Bronchial epithelial cell (primary cell): ENCODE data around the gene ARL5A. TPM values are rescaled to one million over a fixed set of nuclear protein-coding genes. Genes with fewer than 3 reads are reported as not detected.

Experiments
- DNase-seq: peaks from one replicate; pipeline ENCODE4 v3.0.0-alpha.2; 2010; ENCODE audit warnings: low read depth
- FAIRE-seq: peaks from 2 replicates; lab custom pipeline; 2011; peaks lifted over from hg19 to GRCh38; lab: Jason Lieb, UNC
- H3K27me3 ChIP-seq: 2 replicates; pipeline ENCODE4 v1.5.1; 2011; ENCODE audit warnings: low read length; ENCODE audit not compliant: control insufficient read depth, insufficient read depth
- H3K36me3 ChIP-seq: 2 replicates; pipeline ENCODE4 v1.5.1; 2011; ENCODE audit warnings: low read length; ENCODE audit not compliant: control insufficient read depth, insufficient read depth
- H3K4me3 ChIP-seq: 2 replicates; pipeline ENCODE4 v1.5.1; 2011; ENCODE audit warnings: mild to moderate bottlenecking, low read depth, low read length, control low read depth
- total RNA-seq: library from RNA; depleted of rRNA; stranded (reverse); fragments of >200 nt; gene quantifications from 2 replicates; pipeline ENCODE4 v1.2.1, GENCODE V29; 2014
- TF ChIP-seq, protein P1 (sequence below): IDR thresholded peaks from 2 replicates; pipeline ENCODE4 v1.5.1; 2011; ENCODE audit warnings: mild to moderate bottlenecking, moderate library complexity, low read length, control low read depth, inconsistent platforms; ENCODE audit not compliant: insufficient read depth, severe bottlenecking

Gene ARL5A
- total RNA-seq, 1 donor from 2014 or later, result 66.6 TPM

DNA sequence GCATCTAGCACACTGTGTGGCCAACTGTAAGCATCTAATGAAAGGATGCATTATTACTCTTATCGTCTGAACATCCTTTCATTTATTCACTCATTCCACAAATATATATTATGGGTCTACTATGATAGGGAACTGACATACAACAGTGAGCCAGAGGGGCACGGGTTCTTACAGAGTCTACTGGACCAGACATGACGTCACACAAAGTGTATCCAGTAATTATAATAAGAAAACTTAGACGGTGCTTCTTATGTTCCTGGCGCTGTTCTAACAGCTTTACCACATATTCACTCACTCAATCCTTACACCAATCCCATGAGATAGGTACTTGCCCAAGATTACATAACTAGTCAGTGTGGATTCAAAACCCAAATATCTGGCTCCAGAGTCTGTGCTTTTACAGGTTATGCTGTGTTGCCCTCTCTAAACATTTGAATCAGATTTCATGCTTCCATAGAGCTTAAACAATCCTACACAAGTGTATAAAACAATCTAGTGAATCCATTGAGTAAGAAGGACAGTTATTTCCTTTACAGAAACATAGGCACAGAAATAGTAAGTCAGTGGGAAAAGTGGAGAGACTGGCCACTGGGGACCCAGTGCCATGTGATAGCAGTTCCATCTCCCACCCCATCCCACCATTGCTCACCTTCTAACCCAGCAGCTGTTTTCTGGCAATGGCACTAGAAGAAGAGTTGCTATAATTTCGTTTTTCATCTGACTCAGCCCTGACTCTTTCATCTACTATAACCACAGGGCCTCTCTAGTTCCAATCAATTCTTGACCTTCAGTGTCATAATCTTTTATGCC, 24.2 kb upstream of the ARL5A start:
- DNase-seq (no peak), FAIRE-seq (no peak)
- Histone ChIP-seq H3K4me3 (no peak overlapping the region), H3K36me3 (no peaks in the 10 kb centered on the region), H3K27me3 (no peaks in the 10 kb centered on the region)
- TF ChIP-seq, protein P1, sequence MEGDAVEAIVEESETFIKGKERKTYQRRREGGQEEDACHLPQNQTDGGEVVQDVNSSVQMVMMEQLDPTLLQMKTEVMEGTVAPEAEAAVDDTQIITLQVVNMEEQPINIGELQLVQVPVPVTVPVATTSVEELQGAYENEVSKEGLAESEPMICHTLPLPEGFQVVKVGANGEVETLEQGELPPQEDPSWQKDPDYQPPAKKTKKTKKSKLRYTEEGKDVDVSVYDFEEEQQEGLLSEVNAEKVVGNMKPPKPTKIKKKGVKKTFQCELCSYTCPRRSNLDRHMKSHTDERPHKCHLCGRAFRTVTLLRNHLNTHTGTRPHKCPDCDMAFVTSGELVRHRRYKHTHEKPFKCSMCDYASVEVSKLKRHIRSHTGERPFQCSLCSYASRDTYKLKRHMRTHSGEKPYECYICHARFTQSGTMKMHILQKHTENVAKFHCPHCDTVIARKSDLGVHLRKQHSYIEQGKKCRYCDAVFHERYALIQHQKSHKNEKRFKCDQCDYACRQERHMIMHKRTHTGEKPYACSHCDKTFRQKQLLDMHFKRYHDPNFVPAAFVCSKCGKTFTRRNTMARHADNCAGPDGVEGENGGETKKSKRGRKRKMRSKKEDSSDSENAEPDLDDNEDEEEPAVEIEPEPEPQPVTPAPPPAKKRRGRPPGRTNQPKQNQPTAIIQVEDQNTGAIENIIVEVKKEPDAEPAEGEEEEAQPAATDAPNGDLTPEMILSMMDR, result no peak

DNA sequence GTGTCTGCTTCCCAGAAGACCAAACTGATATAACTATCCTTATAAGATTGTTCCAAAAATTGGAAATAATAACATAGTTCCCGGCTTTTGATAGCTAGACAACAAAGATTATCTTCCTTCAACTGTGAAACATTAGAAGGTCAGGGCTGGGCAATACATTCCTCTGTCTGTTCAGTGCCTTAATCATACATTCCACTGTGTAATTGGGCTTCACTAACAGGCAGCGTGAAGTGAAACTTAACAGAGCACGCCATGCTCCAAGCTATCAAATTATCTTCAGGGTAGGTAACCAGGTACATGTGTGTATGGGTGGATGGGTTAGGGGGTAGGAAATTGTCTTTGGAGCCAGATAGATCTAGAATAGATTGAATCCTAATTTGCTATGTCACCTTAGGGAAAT, 23.5 kb upstream of the ARL5A start:
- FAIRE-seq (no peak), DNase-seq (peak; percentile 62)
- H3K4me3 ChIP-seq, result no peak overlapping the region
- no peaks in the 10 kb centered on the region for H3K27me3 ChIP-seq
- TF ChIP-seq, protein P1, result no peak
- no peaks in the 10 kb centered on the region for H3K36me3 ChIP-seq

DNA sequence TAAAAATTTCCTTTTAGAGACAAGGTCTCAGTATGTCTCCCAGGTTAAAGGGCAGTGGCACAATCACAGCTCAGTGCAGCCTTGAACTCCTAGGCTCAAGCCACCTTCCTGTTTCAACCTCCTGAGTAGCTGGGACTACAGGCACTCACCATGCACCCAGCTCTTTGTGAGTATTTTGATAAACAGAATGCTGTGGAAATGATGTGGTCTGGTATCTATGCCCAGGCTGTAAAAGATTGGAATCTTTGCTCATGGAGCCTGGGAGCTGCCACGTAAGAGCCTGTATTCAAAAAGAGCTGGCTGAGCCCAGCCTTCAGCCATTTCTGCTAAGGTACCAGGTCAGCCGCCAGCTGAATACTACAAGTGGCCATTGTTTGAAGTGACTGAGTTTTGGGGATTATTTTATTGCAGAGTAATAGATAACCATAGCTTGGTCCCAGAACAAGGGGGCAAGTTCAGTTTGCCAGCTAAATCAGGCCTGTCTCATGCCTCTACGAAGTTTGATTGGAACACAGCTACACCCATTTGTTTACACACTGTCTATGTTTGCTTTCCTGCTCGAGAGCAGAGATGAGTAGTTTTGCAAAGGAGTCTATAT, 21.3 kb upstream of the ARL5A start:
- Histone ChIP-seq H3K27me3 (no peaks in the 10 kb centered on the region), H3K4me3 (no peak overlapping the region), H3K36me3 (no peaks in the 10 kb centered on the region)
- no peak for FAIRE-seq
- peak; percentile 49 for DNase-seq
- TF ChIP-seq, protein P1, result no peak

DNA sequence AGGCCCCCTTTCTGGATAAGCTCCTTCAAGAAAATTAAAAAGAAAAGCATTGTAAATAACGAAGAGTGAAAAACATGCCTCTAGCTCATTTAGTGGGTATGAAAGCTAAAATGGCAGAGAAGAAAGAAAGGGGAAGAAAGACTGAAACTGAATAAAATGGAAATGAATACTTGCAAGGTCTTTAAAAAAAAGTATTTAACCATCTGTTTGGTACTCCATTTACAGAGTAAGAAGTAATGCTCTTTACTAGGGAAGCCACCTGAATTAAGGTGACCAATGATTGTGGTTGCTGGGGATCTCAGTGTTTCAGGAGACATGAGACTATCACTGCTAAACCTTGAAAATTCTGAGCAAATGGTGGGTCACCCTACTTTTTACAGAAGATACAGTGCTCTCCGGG, 17.7 kb upstream of the ARL5A start:
- TF ChIP-seq, protein P1, result no peak
- Histone ChIP-seq H3K27me3 (no peaks in the 10 kb centered on the region), H3K4me3 (no peak overlapping the region), H3K36me3 (no peaks in the 10 kb centered on the region)
- DNase-seq, result no peak
- FAIRE-seq, result no peak

DNA sequence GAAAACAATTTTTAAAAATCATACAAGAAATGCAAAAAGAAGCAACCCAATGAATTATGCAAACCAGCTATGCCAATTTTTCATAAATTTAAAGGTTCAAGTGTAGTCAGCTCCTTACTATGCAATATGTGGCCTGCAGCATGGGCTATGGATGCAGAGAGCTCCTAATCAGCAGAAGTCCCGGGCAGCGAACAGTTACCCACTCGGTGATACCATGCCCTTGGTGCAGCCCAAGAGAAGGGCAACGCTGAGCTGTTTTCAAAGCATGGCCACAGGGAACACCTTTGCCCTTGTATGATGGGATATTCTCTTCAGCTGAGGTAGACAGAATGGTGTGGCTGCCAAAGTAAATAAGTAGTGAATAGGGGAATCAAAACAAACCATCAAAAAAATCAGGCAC, 17.3 kb upstream of the ARL5A start:
- H3K27me3 ChIP-seq, result no peaks in the 10 kb centered on the region
- no peak overlapping the region for H3K4me3 ChIP-seq
- DNase-seq (no peak), FAIRE-seq (no peak)
- TF ChIP-seq, protein P1, result no peak
- no peaks in the 10 kb centered on the region for H3K36me3 ChIP-seq
